SK-N-SH treated with all-trans-retinoic acid at 6 μM for 48 hours (cell line): ENCODE data around the gene DIP2B.

ENCODE experiments used
- BACH2 ChIP-seq: fragments of 250-450 bp; sonication (Bioruptor Pico); IDR thresholded peaks from 2 replicates; pipeline ENCODE4 v1.9.0; 2021; ENCODE audit warnings: mild to moderate bottlenecking, borderline replicate concordance
- GLIS3 ChIP-seq: fragments of 250-450 bp; sonication (Bioruptor Pico); IDR thresholded peaks from 2 replicates; pipeline ENCODE4 v1.5.0; 2020; ENCODE audit warnings: mild to moderate bottlenecking, moderate library complexity
- OSR1 ChIP-seq: fragments of 250-450 bp; sonication (Bioruptor Pico); IDR thresholded peaks from 2 replicates; pipeline ENCODE4 v1.8.0; 2022; ENCODE audit warnings: moderate library complexity, mild to moderate bottlenecking, inconsistent platforms
- PATZ1 ChIP-seq: fragments of 250-450 bp; sonication (Bioruptor Pico); IDR thresholded peaks from 2 replicates; pipeline ENCODE4 v1.8.0; 2020; ENCODE audit warnings: mild to moderate bottlenecking, moderate library complexity, borderline replicate concordance
- RARB ChIP-seq: fragments of 250-450 bp; sonication (Bioruptor Pico); IDR thresholded peaks from 2 replicates; pipeline ENCODE4 v1.8.0; 2021; ENCODE audit warnings: mild to moderate bottlenecking, moderate library complexity
- TOX ChIP-seq: fragments of 250-450 bp; sonication (Bioruptor Pico); IDR thresholded peaks from 2 replicates; pipeline ENCODE4 v1.8.0; 2021; ENCODE audit warnings: mild to moderate bottlenecking, moderate library complexity, borderline replicate concordance
- ZFP3 ChIP-seq: fragments of 250-450 bp; sonication (Bioruptor Pico); IDR thresholded peaks from 2 replicates; pipeline ENCODE4 v1.5.0; 2020; ENCODE audit warnings: mild to moderate bottlenecking, moderate library complexity
- ZFP30 ChIP-seq: fragments of 450-650 bp; formaldehyde crosslinking; IDR thresholded peaks from 2 replicates; pipeline ENCODE4 v1.5.0; 2022; ENCODE audit warnings: mild to moderate bottlenecking, moderate library complexity
- ZNF565 ChIP-seq: fragments of 450-650 bp; formaldehyde crosslinking; conservative IDR thresholded peaks from 2 replicates; pipeline ENCODE4 v1.5.0; 2020; ENCODE audit warnings: low read depth, mild to moderate bottlenecking, moderate library complexity
- ZNF8 ChIP-seq: fragments of 450-650 bp; formaldehyde crosslinking; IDR thresholded peaks from 2 replicates; pipeline ENCODE4 v1.5.0; 2020; ENCODE audit warnings: mild to moderate bottlenecking, moderate library complexity
- TF ChIP-seq, protein P1 (sequence below): fragments of 250-450 bp; sonication (Bioruptor Pico); IDR thresholded peaks from 2 replicates; pipeline ENCODE4 v1.8.0; 2021; ENCODE audit warnings: low read depth, mild to moderate bottlenecking, moderate library complexity, borderline replicate concordance

DNA sequence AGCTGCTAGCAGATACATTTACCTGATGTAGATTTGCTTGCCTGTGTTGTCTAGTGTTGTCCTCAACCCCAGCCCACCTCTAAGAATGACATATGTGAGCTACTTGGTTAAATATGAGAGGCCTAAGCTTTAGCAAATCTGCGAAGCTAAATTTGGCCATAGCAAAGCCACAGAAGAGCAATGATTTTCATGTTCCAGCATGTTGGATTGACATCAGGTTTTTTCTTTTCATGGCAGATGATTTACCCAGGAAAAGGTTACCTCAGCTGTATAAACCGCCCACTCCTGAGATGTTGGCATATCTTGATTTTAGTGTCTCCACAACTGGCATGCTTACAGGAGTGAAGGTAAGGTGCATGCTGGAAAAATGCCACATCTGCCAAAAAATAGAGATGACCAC lies 222.7 kb downstream of the DIP2B start:
- TF ChIP-seq BACH2: no peak
- no peak for TF ChIP-seq ZFP30 (CRISPR knock-in tag)
- TF ChIP-seq ZFP3 (CRISPR knock-in tag): no peak
- no peak for TF ChIP-seq PATZ1 (CRISPR knock-in tag)
- TF ChIP-seq RARB (CRISPR knock-in tag): no peak
- no peak for TF ChIP-seq ZNF565
- no peak for TF ChIP-seq ZNF8 (CRISPR knock-in tag)
- TF ChIP-seq GLIS3 (CRISPR knock-in tag): no peak
- no peak for TF ChIP-seq OSR1 (CRISPR knock-in tag)
- no peak for TF ChIP-seq TOX
- TF ChIP-seq, protein P1, sequence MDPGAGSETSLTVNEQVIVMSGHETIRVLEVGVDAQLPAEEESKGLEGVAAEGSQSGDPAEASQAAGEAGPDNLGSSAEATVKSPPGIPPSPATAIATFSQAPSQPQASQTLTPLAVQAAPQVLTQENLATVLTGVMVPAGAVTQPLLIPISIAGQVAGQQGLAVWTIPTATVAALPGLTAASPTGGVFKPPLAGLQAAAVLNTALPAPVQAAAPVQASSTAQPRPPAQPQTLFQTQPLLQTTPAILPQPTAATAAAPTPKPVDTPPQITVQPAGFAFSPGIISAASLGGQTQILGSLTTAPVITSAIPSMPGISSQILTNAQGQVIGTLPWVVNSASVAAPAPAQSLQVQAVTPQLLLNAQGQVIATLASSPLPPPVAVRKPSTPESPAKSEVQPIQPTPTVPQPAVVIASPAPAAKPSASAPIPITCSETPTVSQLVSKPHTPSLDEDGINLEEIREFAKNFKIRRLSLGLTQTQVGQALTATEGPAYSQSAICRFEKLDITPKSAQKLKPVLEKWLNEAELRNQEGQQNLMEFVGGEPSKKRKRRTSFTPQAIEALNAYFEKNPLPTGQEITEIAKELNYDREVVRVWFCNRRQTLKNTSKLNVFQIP (CRISPR knock-in tag): no peak
